HG02610 (cell line): Measurements from ENCODE around the gene FARP1.

Source experiments
- ATAC-seq: cut with Tn5 transposase; IDR thresholded peaks from one replicate; pipeline ENCODE4 v1.9.1; 2021; ENCODE audit warnings: mild to moderate bottlenecking, moderate library complexity; ENCODE audit not compliant: unreplicated experiment

FARP1 gene

GRCh38 chr13:98198683-98199082 lies 55.8 kb downstream of the FARP1 start:
- no peak for ATAC-seq

GRCh38 chr13:98199480-98199879 lies 56.6 kb downstream of the FARP1 start:
- ATAC-seq = no peak

- no peak for ATAC-seq
These were observed 57.5 kb downstream of the FARP1 start for GRCh38 chr13:98200211-98200878.

- no peak for ATAC-seq
These were observed 58.3 kb downstream of the FARP1 start for GRCh38 chr13:98201189-98201588.

GRCh38 chr13:98201984-98202383 lies 59.1 kb downstream of the FARP1 start:
- no peak for ATAC-seq

GRCh38 chr13:98203646-98204326 lies 60.9 kb downstream of the FARP1 start:
- ATAC-seq = no peak

- ATAC-seq = no peak
These were observed 61.7 kb downstream of the FARP1 start for GRCh38 chr13:98204546-98204945.

- no peak for ATAC-seq
These were observed 64.1 kb downstream of the FARP1 start for GRCh38 chr13:98206946-98207345.

- ATAC-seq = no peak
These were observed 64.5 kb downstream of the FARP1 start for GRCh38 chr13:98207416-98207815.

- ATAC-seq = no peak
These were observed 65.7 kb downstream of the FARP1 start for GRCh38 chr13:98208606-98209005.

GRCh38 chr13:98212763-98213162 lies 69.9 kb downstream of the FARP1 start:
- ATAC-seq = no peak

- no peak for ATAC-seq
These were observed 70.5 kb downstream of the FARP1 start for GRCh38 chr13:98213354-98213753.

- no peak for ATAC-seq
These were observed 71.2 kb downstream of the FARP1 start for GRCh38 chr13:98214008-98214643.

- no peak for ATAC-seq
These were observed 71.8 kb downstream of the FARP1 start for GRCh38 chr13:98214707-98215106.

- no peak for ATAC-seq
These were observed 72.6 kb downstream of the FARP1 start for GRCh38 chr13:98215508-98215907.

GRCh38 chr13:98216135-98216565 lies 73.3 kb downstream of the FARP1 start:
- no peak for ATAC-seq

- no peak for ATAC-seq
These were observed 73.9 kb downstream of the FARP1 start for GRCh38 chr13:98216711-98217285.

- ATAC-seq = no peak
These were observed 74.7 kb downstream of the FARP1 start for GRCh38 chr13:98217597-98217996.

GRCh38 chr13:98219685-98220084 lies 76.8 kb downstream of the FARP1 start:
- no peak for ATAC-seq

- no peak for ATAC-seq
These were observed 77.4 kb downstream of the FARP1 start for GRCh38 chr13:98220271-98220791.

GRCh38 chr13:98221234-98221633 lies 78.3 kb downstream of the FARP1 start:
- ATAC-seq = no peak
